K562 (cell line): ENCODE results near the gene PRICKLE3. TPM values are rescaled to one million over a fixed set of nuclear protein-coding genes. Genes with fewer than 3 reads are reported as not detected.

ENCODE experiments used
- CTCF ChIP-seq, 3 experiments: IDR thresholded peaks in 2 of 3; conservative IDR thresholded peaks in 1 of 3; 2 replicates each; pipeline ENCODE4 v1.5.1; 2011 to 2012; ENCODE audit warnings: low read length in 3 of 3, mild to moderate bottlenecking in 3 of 3, control low read depth in 2 of 3, improper control_type of control experiment in 1 of 3, inconsistent platforms in 1 of 3, low read depth in 1 of 3, mixed read lengths in 1 of 3, moderate library complexity in 1 of 3; ENCODE audit not compliant: insufficient read depth in 2 of 3
- DIDO1 ChIP-seq: fragments of 450-650 bp; IDR thresholded peaks from 2 replicates; pipeline ENCODE4 v1.6.1; 2016; ENCODE audit warnings: low read depth, missing biosample characterization, missing genetic modification characterization
- E2F6 ChIP-seq, 2 experiments: IDR thresholded peaks; 2 replicates each; pipeline ENCODE4 v1.6.1; 2011; ENCODE audit warnings: borderline replicate concordance in 1 of 2, control low read depth in 1 of 2, low read depth in 1 of 2, low read length in 1 of 2, mild to moderate bottlenecking in 1 of 2, mixed read lengths in 1 of 2, moderate library complexity in 1 of 2; ENCODE audit not compliant: insufficient read depth in 1 of 2, insufficient read length in 1 of 2, poor library complexity in 1 of 2, severe bottlenecking in 1 of 2; ENCODE audit errors: extremely low read depth in 1 of 2
- HOXB6 ChIP-seq: fragments of 250-450 bp; sonication (Bioruptor Pico); IDR thresholded peaks from 2 replicates; pipeline ENCODE4 v1.5.1; 2022; ENCODE audit warnings: mild to moderate bottlenecking, borderline replicate concordance
- MEF2D ChIP-seq: conservative IDR thresholded peaks from 2 replicates; pipeline ENCODE4 v1.6.1; 2016; ENCODE audit warnings: low read depth, missing genetic modification characterization, missing compliant biosample characterization
- MYNN ChIP-seq, 2 experiments: sonication (generic); formaldehyde crosslinking in 1 of 2; IDR thresholded peaks; 2 replicates each; pipeline versions ENCODE4 v1.5.0 to v1.6.1; 2016 to 2020; ENCODE audit warnings: antibody characterized with exemption in 1 of 2, missing genetic modification reagents in 1 of 2
- REST ChIP-seq, 2 experiments: fragments of 450-650 bp; formaldehyde crosslinking in 1 of 2; IDR thresholded peaks; 2 replicates each; pipeline versions ENCODE4 v1.4.0 to v1.6.1; 2014 to 2020; ENCODE audit warnings: mild to moderate bottlenecking in 2 of 2, borderline replicate concordance in 1 of 2, low read depth in 1 of 2
- SUPT5H ChIP-seq: fragments of 450-650 bp; IDR thresholded peaks from 2 replicates; pipeline ENCODE4 v1.6.1; 2016
- TRIM28 ChIP-seq: fragments of 450-650 bp; IDR thresholded peaks from 2 replicates; pipeline ENCODE4 v1.6.1; 2017
- ZNF766 ChIP-seq: fragments of 200-800 bp; sonication (Bioruptor generic); conservative IDR thresholded peaks from 2 replicates; pipeline ENCODE4 v1.6.1; 2016; ENCODE audit warnings: missing genetic modification characterization, missing compliant biosample characterization
- polyA plus RNA-seq, 8 experiments: library from polyadenylated mRNA; depleted of rRNA in 4 of 8; stranded (reverse) in 5 of 8; unstranded in 3 of 8; fragments of >200 nt; fragmentation: Nextera tagmentation in 2 of 8; fragmentation: Illumina TruSeq in 1 of 8; extraction: Ambion mirVana in 2 of 8; extraction: Trizol in 1 of 8; gene quantifications; 2 replicates each; pipeline versions ENCODE4 v1.2.1 to v1.2.3, GENCODE V29; 2011 to 2014; ENCODE audit warnings: inconsistent platforms in 1 of 8, missing spikeins in 1 of 8
- total RNA-seq, 7 experiments: library from RNA; depleted of rRNA in 6 of 7; stranded (reverse); fragments of >200 nt in 6 of 7; fragmentation: Illumina TruSeq in 2 of 7; extraction: Trizol in 2 of 7; gene quantifications; 2 replicates each; pipeline versions ENCODE4 v1.2.1 to v1.2.3, GENCODE V29; 2011 to 2021; ENCODE audit warnings: low replicate concordance in 1 of 7
- TF ChIP-seq, protein P1 (sequence below), 2 experiments: fragments of 450-650 bp; IDR thresholded peaks; 2 replicates each; pipeline ENCODE4 v1.6.1; 2018; ENCODE audit warnings: mild to moderate bottlenecking in 2 of 2, low read depth in 1 of 2; ENCODE audit not compliant: partially characterized antibody in 2 of 2

PRICKLE3 gene
- total and polyA plus RNA-seq, 9 of the 15 experiments (the other 6 are each of a cell fraction or from before 2014, with no cell fraction given): 1.1 to 44.3 (median 14.0) TPM

DNA sequence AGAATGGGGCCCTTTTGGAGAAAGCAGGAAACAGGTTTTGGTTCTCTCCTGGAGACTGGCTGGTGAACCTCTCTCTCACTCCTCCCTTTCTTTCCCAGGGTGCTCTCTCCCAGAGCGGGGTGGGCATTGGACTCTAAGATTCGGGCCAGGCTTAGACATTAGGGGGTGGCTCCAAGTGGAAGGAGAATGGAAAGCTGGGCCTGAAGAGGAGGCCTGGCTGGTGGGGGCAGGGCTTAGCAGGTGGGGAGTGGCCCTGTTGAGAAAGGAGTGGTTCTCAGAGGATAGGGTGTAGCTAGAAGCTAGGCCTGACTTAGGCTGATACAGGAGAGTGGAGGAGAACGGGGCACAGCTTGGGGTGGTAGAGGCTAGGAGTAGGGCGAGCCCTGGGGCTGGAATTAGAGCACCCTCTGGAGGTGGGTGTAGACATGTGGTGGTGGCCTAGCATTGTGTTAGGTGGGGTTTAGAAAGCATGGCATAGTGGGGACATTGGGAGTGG lies 8.8 kb downstream of the PRICKLE3 start (continued):
- TF ChIP-seq REST (IDR thresholded peaks at IDR 0.05; ENCODE audit: borderline replicate concordance): peak; percentile 50; the same call in 1 of the 2 replicates
- no peak for TF ChIP-seq REST (CRISPR knock-in tag; IDR thresholded peaks at IDR 0.05; ENCODE audit: low read depth)
- TF ChIP-seq, protein P1, sequence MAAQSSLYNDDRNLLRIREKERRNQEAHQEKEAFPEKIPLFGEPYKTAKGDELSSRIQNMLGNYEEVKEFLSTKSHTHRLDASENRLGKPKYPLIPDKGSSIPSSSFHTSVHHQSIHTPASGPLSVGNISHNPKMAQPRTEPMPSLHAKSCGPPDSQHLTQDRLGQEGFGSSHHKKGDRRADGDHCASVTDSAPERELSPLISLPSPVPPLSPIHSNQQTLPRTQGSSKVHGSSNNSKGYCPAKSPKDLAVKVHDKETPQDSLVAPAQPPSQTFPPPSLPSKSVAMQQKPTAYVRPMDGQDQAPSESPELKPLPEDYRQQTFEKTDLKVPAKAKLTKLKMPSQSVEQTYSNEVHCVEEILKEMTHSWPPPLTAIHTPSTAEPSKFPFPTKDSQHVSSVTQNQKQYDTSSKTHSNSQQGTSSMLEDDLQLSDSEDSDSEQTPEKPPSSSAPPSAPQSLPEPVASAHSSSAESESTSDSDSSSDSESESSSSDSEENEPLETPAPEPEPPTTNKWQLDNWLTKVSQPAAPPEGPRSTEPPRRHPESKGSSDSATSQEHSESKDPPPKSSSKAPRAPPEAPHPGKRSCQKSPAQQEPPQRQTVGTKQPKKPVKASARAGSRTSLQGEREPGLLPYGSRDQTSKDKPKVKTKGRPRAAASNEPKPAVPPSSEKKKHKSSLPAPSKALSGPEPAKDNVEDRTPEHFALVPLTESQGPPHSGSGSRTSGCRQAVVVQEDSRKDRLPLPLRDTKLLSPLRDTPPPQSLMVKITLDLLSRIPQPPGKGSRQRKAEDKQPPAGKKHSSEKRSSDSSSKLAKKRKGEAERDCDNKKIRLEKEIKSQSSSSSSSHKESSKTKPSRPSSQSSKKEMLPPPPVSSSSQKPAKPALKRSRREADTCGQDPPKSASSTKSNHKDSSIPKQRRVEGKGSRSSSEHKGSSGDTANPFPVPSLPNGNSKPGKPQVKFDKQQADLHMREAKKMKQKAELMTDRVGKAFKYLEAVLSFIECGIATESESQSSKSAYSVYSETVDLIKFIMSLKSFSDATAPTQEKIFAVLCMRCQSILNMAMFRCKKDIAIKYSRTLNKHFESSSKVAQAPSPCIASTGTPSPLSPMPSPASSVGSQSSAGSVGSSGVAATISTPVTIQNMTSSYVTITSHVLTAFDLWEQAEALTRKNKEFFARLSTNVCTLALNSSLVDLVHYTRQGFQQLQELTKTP (IDR thresholded peaks at IDR 0.05; ENCODE audit: low read depth in 1 of 2, partially characterized antibody in 2 of 2): no peak
- TF ChIP-seq DIDO1 (tag): no peak
- TF ChIP-seq TRIM28: no peak
- peak; percentile 55 to 59 (median 57) for TF ChIP-seq CTCF (IDR thresholded peaks at IDR 0.05 in 2 of 3, conservative IDR thresholded peaks at IDR 0.05 in 1 of 3; ENCODE audit: insufficient read depth in 2 of 3, low read depth in 1 of 3, low read length in 3 of 3)
- TF ChIP-seq E2F6 (IDR thresholded peaks at IDR 0.05; ENCODE audit: borderline replicate concordance in 1 of 2, extremely low read depth in 1 of 2, insufficient read depth in 1 of 2, insufficient read length in 1 of 2, low read depth in 1 of 2, low read length in 1 of 2, poor library complexity in 1 of 2, severe bottlenecking in 1 of 2): no peak
- no peak for TF ChIP-seq ZNF766 (CRISPR knock-in tag)
- TF ChIP-seq HOXB6 (CRISPR knock-in tag): no peak
- 0 out of 2 replicates have a peak, but pooled peaks have one; percentile 15 for TF ChIP-seq MYNN (IDR thresholded peaks at IDR 0.05)
- TF ChIP-seq MYNN (CRISPR knock-in tag; IDR thresholded peaks at IDR 0.05): no peak
- TF ChIP-seq SUPT5H: peak; percentile 34; the same call in 1 of the 2 replicates
- TF ChIP-seq MEF2D (tag): no peak
